Activated CD8-positive, alpha-beta T cell treated with anti-CD3 and anti-CD28 coated beads for 36 hours (primary cell): Measurements from ENCODE around the gene PPP1R9A. TPM values are rescaled to one million over a fixed set of nuclear protein-coding genes. Genes with fewer than 3 reads are reported as not detected.

Experiments
- ATAC-seq: fragments of 200-7000 bp; cut with Tn5 transposase; one replicate; pipeline ENCODE4 v1.10.0; 2021; ENCODE audit warnings: mild to moderate bottlenecking, moderate library complexity
- CTCF ChIA-PET: fragments of 350-600 bp; sonication (Branson Sonifier 250); formaldehyde crosslinking; loops from one replicate; lab custom pipeline; 2021; ENCODE audit warnings: antibody characterized with exemption; lab: Charles Lee
- POLR2A ChIA-PET: fragments of 350-600 bp; sonication (Branson Sonifier 250); formaldehyde crosslinking; loops from one replicate; lab custom pipeline; 2021; ENCODE audit warnings: antibody characterized with exemption; lab: Charles Lee
- DNase-seq: peaks from one replicate; pipeline ENCODE4 v3.0.0-alpha.2; 2020
- H3K27ac Mint-ChIP-seq: one replicate; pipeline ENCODE4 v1.8.0; 2021; ENCODE audit warnings: mild to moderate bottlenecking, mixed read lengths
- H3K27me3 Mint-ChIP-seq: one replicate; pipeline ENCODE4 v1.8.0; 2021; ENCODE audit warnings: mixed read lengths
- H3K36me3 Mint-ChIP-seq: one replicate; pipeline ENCODE4 v1.8.0; 2021; ENCODE audit warnings: low read depth, mixed read lengths
- H3K4me1 Mint-ChIP-seq: one replicate; pipeline ENCODE4 v1.8.0; 2021; ENCODE audit warnings: low read depth, mixed read lengths
- H3K4me3 Mint-ChIP-seq: one replicate; pipeline ENCODE4 v1.8.0; 2021; ENCODE audit warnings: mild to moderate bottlenecking, moderate library complexity, mixed read lengths
- H3K9me3 Mint-ChIP-seq: one replicate; pipeline ENCODE4 v1.8.0; 2021; ENCODE audit warnings: mixed read lengths
- CTCF ChIP-seq: fragments of 200-600 bp; IDR thresholded peaks from one replicate; pipeline ENCODE4 v1.8.0; 2022; ENCODE audit warnings: antibody characterized with exemption, mild to moderate bottlenecking
- intact Hi-C: fragments of 100-400 bp; cut with micrococcal nuclease; formaldehyde crosslinking; loops from one replicate; pipeline ENCODE4 v1.10.0; 2022
- total RNA-seq, 2 experiments: library from RNA; stranded (reverse); gene quantifications; one replicate each; pipeline ENCODE4 v1.2.3, GENCODE V29; 2021

PPP1R9A gene
- total RNA-seq, 2 experiments from 2014 or later: 0.05 to 0.13 TPM

GRCh38 chr7:95213148-95213547 lies 305.8 kb downstream of the PPP1R9A start:
- Mint-ChIP-seq H3K4me3 (no peak overlapping the region), H3K36me3 (no peaks in the 10 kb centered on the region), H3K9me3 (no peaks in the 10 kb centered on the region), H3K27ac (no peak overlapping the region), H3K27me3 (no peaks in the 10 kb centered on the region), H3K4me1 (no peaks in the 10 kb centered on the region)
- no peak for DNase-seq
- no peak for TF ChIP-seq CTCF
- ATAC-seq: no peak
- CTCF ChIA-PET: no interaction called here
- POLR2A ChIA-PET: no interaction called here
- intact Hi-C loops: no loop called here

- intact Hi-C loops: no loop called here
- no peak overlapping the region for H3K27ac Mint-ChIP-seq
- no peaks in the 10 kb centered on the region for H3K9me3 Mint-ChIP-seq
- H3K36me3 Mint-ChIP-seq: no peaks in the 10 kb centered on the region
- ChIA-PET CTCF (interaction anchor here (0.6 to 0.7 kb wide), 2 partner anchors 33 to 263 kb away, joined by 3 read pairs; no protein-coding TSS in a partner anchor), POLR2A (no interaction called here)
- TF ChIP-seq CTCF: no peak
- H3K4me1 Mint-ChIP-seq: no peaks in the 10 kb centered on the region
- H3K4me3 Mint-ChIP-seq: no peak overlapping the region
- no peaks in the 10 kb centered on the region for H3K27me3 Mint-ChIP-seq
- no peak for ATAC-seq
- no peak for DNase-seq
Measured at GRCh38 chr7:95213809-95214492, 306.6 kb downstream of the PPP1R9A start.

- POLR2A ChIA-PET: no interaction called here
- DNase-seq: no peak
- Mint-ChIP-seq H3K4me3 (no peak overlapping the region), H3K36me3 (no peaks in the 10 kb centered on the region), H3K4me1 (no peaks in the 10 kb centered on the region), H3K27ac (no peak overlapping the region), H3K9me3 (no peaks in the 10 kb centered on the region), H3K27me3 (peaks cover 3% of the 10 kb centered on the region)
- CTCF ChIA-PET: no interaction called here
- ATAC-seq: no peak
- TF ChIP-seq CTCF: no peak
- intact Hi-C loops: no loop called here
Measured at GRCh38 chr7:95219721-95220120, 312.3 kb downstream of the PPP1R9A start.

GRCh38 chr7:95220328-95220727 lies 312.9 kb downstream of the PPP1R9A start:
- no peak for DNase-seq
- no peak overlapping the region for H3K27ac Mint-ChIP-seq
- no peak for ATAC-seq
- TF ChIP-seq CTCF: no peak
- no peaks in the 10 kb centered on the region for H3K9me3 Mint-ChIP-seq
- ChIA-PET POLR2A (no interaction called here), CTCF (interaction anchor here (1.1 kb wide), 1 partner anchor 256 kb away, joined by 3 read pairs; no protein-coding TSS in a partner anchor)
- no peak overlapping the region for H3K4me3 Mint-ChIP-seq
- intact Hi-C loops: no loop called here
- no peaks in the 10 kb centered on the region for H3K4me1 Mint-ChIP-seq
- peaks cover 3% of the 10 kb centered on the region for H3K27me3 Mint-ChIP-seq
- no peaks in the 10 kb centered on the region for H3K36me3 Mint-ChIP-seq

GRCh38 chr7:95225301-95225700 lies 317.9 kb downstream of the PPP1R9A start:
- intact Hi-C loops: no loop called here

More at GRCh38 chr7:95225301-95225700, 317.9 kb downstream of the PPP1R9A start:
- ChIA-PET CTCF (interaction anchor here (1.8 kb wide), 1 partner anchor 22 kb away, joined by 9 read pairs; no protein-coding TSS in a partner anchor), POLR2A (no interaction called here)
- no peak overlapping the region for H3K4me3 Mint-ChIP-seq
- peaks cover 6% of the 10 kb centered on the region for H3K27me3 Mint-ChIP-seq
- no peaks in the 10 kb centered on the region for H3K9me3 Mint-ChIP-seq
- H3K36me3 Mint-ChIP-seq: no peaks in the 10 kb centered on the region
- TF ChIP-seq CTCF: no peak
- DNase-seq (no peak), ATAC-seq (no peak)
- no peaks in the 10 kb centered on the region for H3K4me1 Mint-ChIP-seq
- no peak overlapping the region for H3K27ac Mint-ChIP-seq
